HCT116 (cell line): ENCODE data around the gene IFI30. TPM values are rescaled to one million over a fixed set of nuclear protein-coding genes. Genes with fewer than 3 reads are reported as not detected.

Experiments used
- ATAC-seq: fragments of 200-7000 bp; cut with Tn5 transposase; 2 replicates; pipeline ENCODE4 v1.9.1; 2020; ENCODE audit warnings: mild to moderate bottlenecking, moderate library complexity
- BruUV-seq: library from RNA; stranded (reverse); fragments of 400-500 nt; replicated peaks from 2 replicates; lab custom pipeline; 2021; lab: Mats Ljungman, UMichigan
- CTCF ChIA-PET: fragments of 300-600 bp; sonication (Branson Sonifier 250); formaldehyde crosslinking; loops from one replicate; lab custom pipeline; 2021; ENCODE audit warnings: antibody characterized with exemption; lab: Charles Lee
- POLR2A ChIA-PET: fragments of 300-600, 350-600 bp; sonication (Branson Sonifier 250); formaldehyde crosslinking; loops from one replicate; lab custom pipeline; 2021; ENCODE audit warnings: antibody characterized with exemption; lab: Charles Lee
- RAD21 ChIA-PET, 2 experiments: fragments of 300-600 bp; sonication (Branson Sonifier 250); formaldehyde crosslinking; loops; one replicate each; lab custom pipeline; 2023; ENCODE audit warnings: low total read pairs in 2 of 2; ENCODE audit not compliant: uncharacterized antibody in 2 of 2, unreplicated experiment in 2 of 2, low non-redundant PET in 1 of 2; lab: Charles Lee
- DNase-seq: peaks from one replicate; pipeline ENCODE4 v3.0.0-alpha.2; 2010; ENCODE audit warnings: low read depth, low spot score
- H2AFZ ChIP-seq: fragments of 200-600 bp; shearing (Covaris generic), sonication (generic); 2 replicates; pipeline ENCODE4 v1.6.1; 2017; ENCODE audit warnings: low read depth, mixed run types, mixed read lengths, antibody characterized with exemption, low read length; ENCODE audit not compliant: poor library complexity, severe bottlenecking
- H3K27ac ChIP-seq: 2 replicates; pipeline ENCODE4 v1.5.1; 2012; ENCODE audit warnings: low read depth, low read length
- H3K27me3 ChIP-seq: fragments of 200-600 bp; sonication (generic); 2 replicates; pipeline ENCODE4 v1.6.1; 2016; ENCODE audit warnings: mixed run types, low read length, mixed read lengths; ENCODE audit not compliant: insufficient read depth
- H3K36me3 ChIP-seq, 2 experiments: fragments of 200-500 bp in 1 of 2; fragments of 200-600 bp in 1 of 2; sonication (Bioruptor generic) in 1 of 2; sonication (generic) in 1 of 2; 2 replicates each; pipeline versions ENCODE4 v1.5.1 to v1.6.1; 2014 to 2016; ENCODE audit warnings: low read length in 2 of 2, inconsistent platforms in 1 of 2, mixed read lengths in 1 of 2, mixed run types in 1 of 2; ENCODE audit not compliant: insufficient read depth in 2 of 2, control insufficient read depth in 1 of 2
- H3K4me1 ChIP-seq, 2 experiments: fragments of 200-600 bp in 1 of 2; sonication (generic) in 1 of 2; 2 replicates each; pipeline versions ENCODE4 v1.5.1 to v1.6.1; 2012 to 2017; ENCODE audit warnings: low read length in 2 of 2, inconsistent platforms in 1 of 2, mild to moderate bottlenecking in 1 of 2, mixed read lengths in 1 of 2, mixed run types in 1 of 2, moderate library complexity in 1 of 2; ENCODE audit not compliant: insufficient read depth in 2 of 2, control insufficient read depth in 1 of 2
- H3K4me2 ChIP-seq: fragments of 200-600 bp; sonication (generic); 2 replicates; pipeline ENCODE4 v1.6.1; 2017; ENCODE audit warnings: mixed run types, low read length, mixed read lengths
- H3K4me3 ChIP-seq, 2 experiments: fragments of 200-600 bp in 1 of 2; sonication (generic) in 1 of 2; replicated peaks in 1 of 2; 2 replicates each; pipeline ENCODE4 v1.5.1; 2011 to 2016; ENCODE audit warnings: low read length in 2 of 2, control low read depth in 1 of 2, low read depth in 1 of 2, mild to moderate bottlenecking in 1 of 2, mixed read lengths in 1 of 2, mixed run types in 1 of 2
- H3K79me2 ChIP-seq: fragments of 200-600 bp; sonication (generic); 2 replicates; pipeline ENCODE4 v1.6.1; 2017; ENCODE audit warnings: mild to moderate bottlenecking, mixed run types, low read length, moderate library complexity, mixed read lengths; ENCODE audit not compliant: insufficient read depth
- H3K9ac ChIP-seq: fragments of 200-600 bp; sonication (generic); 2 replicates; pipeline ENCODE4 v1.6.1; 2016; ENCODE audit warnings: low read length, mixed read lengths
- H3K9me2 ChIP-seq: fragments of 200-600 bp; sonication (generic), shearing (Covaris generic); 2 replicates; pipeline ENCODE4 v1.6.1; 2017; ENCODE audit warnings: mixed run types, mild to moderate bottlenecking, moderate library complexity; ENCODE audit not compliant: insufficient read depth
- H3K9me3 ChIP-seq, 2 experiments: fragments of 200-500 bp in 1 of 2; fragments of 200-600 bp in 1 of 2; sonication (Bioruptor generic) in 1 of 2; sonication (generic) in 1 of 2; 2 replicates each; pipeline ENCODE4 v1.6.1; 2014 to 2017; ENCODE audit warnings: low read length in 2 of 2, mixed read lengths in 2 of 2, inconsistent platforms in 1 of 2, low read depth in 1 of 2, mild to moderate bottlenecking in 1 of 2, mixed run types in 1 of 2, moderate library complexity in 1 of 2; ENCODE audit not compliant: control insufficient read depth in 1 of 2, insufficient read depth in 1 of 2
- H4K20me1 ChIP-seq: fragments of 200-600 bp; sonication (generic), shearing (Covaris generic); 2 replicates; pipeline ENCODE4 v1.6.1; 2017; ENCODE audit warnings: mixed run types, mild to moderate bottlenecking, moderate library complexity; ENCODE audit not compliant: insufficient read depth
- CEBPB ChIP-seq: IDR thresholded peaks from 2 replicates; pipeline ENCODE4 v1.6.1; 2012; ENCODE audit warnings: low read depth
- EZH2 ChIP-seq: fragments of 200-600 bp; sonication (generic); IDR thresholded peaks from 2 replicates; pipeline ENCODE4 v1.6.1; 2017; ENCODE audit warnings: antibody characterized with exemption, mixed run types
- EZH2phosphoT487 ChIP-seq: fragments of 200-600 bp; IDR thresholded peaks from 2 replicates; pipeline ENCODE4 v1.6.1; 2018; ENCODE audit warnings: antibody characterized with exemption, borderline replicate concordance
- POLR2A ChIP-seq: IDR thresholded peaks from 2 replicates; pipeline ENCODE4 v1.7.0; 2011; ENCODE audit warnings: borderline replicate concordance; ENCODE audit not compliant: insufficient read depth, insufficient read length; ENCODE audit errors: extremely low read depth
- POLR2AphosphoS5 ChIP-seq: IDR thresholded peaks from 2 replicates; pipeline ENCODE4 v1.6.1; 2011; ENCODE audit warnings: mild to moderate bottlenecking, low read depth, low read length, moderate library complexity
- SP1 ChIP-seq: IDR thresholded peaks from 2 replicates; pipeline ENCODE4 v1.6.1; 2012; ENCODE audit warnings: low read depth
- intact Hi-C: fragments of 100-400 bp; cut with micrococcal nuclease; formaldehyde crosslinking; loops from 2 replicates; pipeline ENCODE4 v1.10.0; 2022
- total RNA-seq: library from RNA; stranded (reverse); gene quantifications from one replicate; pipeline ENCODE4 v1.2.1, GENCODE V29; 2021; ENCODE audit not compliant: unreplicated experiment
- TF ChIP-seq, protein P1 (sequence below), 3 experiments: fragments of 200-600 bp in 1 of 3; sonication (generic) in 1 of 3; IDR thresholded peaks in 2 of 3; conservative IDR thresholded peaks in 1 of 3; 2 replicates each; pipeline ENCODE4 v1.5.1; 2012 to 2017; ENCODE audit warnings: low read depth in 2 of 3, low read length in 2 of 3, antibody characterized with exemption in 1 of 3, borderline replicate concordance in 1 of 3, control low read depth in 1 of 3, mild to moderate bottlenecking in 1 of 3, mixed read lengths in 1 of 3, mixed run types in 1 of 3, moderate library complexity in 1 of 3; ENCODE audit not compliant: insufficient read depth in 1 of 3

The IFI30 gene
- total RNA-seq, 1 experiment from 2014 or later, result 64.6 TPM

DNA sequence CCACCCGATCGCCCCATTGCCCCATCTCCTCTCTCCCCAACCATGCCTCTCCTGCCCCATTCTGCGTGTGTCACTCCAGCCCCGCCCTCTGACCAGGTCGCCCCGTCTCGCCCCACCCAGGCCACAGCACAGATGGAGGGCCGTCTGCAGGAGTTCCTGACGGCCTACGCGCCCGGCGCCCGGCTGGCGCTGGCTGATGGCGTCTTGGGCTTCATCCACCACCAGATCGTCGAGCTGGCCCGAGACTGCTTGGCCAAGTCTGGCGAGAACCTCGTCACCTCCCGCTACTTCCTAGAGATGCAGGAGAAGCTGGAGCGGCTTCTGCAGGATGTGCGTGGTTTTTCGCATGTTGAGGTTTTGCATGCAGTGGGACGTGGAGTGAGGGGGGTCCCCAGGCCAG lies 49.8 kb upstream of the IFI30 start:
- intact Hi-C loops, result no loop called here
- no TSS peak for BruUV-seq
- POLR2A ChIA-PET, result no interaction called here

DNA sequence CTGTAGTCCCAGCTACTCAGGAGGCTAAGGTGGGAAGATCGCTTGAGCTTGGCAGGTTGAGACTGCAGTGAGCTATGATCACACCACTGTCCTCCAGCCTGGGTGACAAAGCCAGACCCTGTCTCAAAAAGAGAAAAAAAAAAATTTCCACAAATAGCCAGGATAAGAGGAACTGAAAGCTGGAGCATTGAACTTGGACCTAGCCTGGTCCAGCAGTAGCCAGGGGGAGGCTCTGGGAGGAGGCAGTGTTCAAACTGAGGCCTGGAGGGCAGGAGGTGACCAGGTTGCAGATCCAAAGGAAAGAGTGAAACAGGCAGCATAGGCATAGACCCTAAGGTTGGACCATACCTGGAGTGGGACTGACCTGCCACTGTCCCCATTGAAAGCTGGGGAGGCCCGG lies 47.5 kb upstream of the IFI30 start:
- Histone ChIP-seq H3K27ac (no peak overlapping the region), H3K9me2 (no peaks in the 10 kb centered on the region), H4K20me1 (no peaks in the 10 kb centered on the region), H3K27me3 (no peaks in the 10 kb centered on the region), H3K9me3 (no peaks in the 10 kb centered on the region), H3K9ac (no peak overlapping the region), H2AFZ (no peak overlapping the region), H3K4me2 (no peak overlapping the region), H3K79me2 (no peaks in the 10 kb centered on the region), H3K36me3 (peaks cover 6 to 10% of the 10 kb centered on the region in 2 experiments; a peak in 3 of 4 replicates), H3K4me3 (no peak overlapping the region), H3K4me1 (no peaks in the 10 kb centered on the region)
- ChIA-PET POLR2A (interaction anchor here (0.6 kb wide), 1 partner anchor 15 kb away, joined by 3 read pairs; no protein-coding TSS in a partner anchor), RAD21 (no interaction called here), CTCF (interaction anchor here (1.1 kb wide), 1 partner anchor 13 kb away, joined by 4 read pairs; no protein-coding TSS in a partner anchor)
- no peak for TF ChIP-seq EZH2
- TF ChIP-seq SP1, result no peak
- TF ChIP-seq, protein P1, sequence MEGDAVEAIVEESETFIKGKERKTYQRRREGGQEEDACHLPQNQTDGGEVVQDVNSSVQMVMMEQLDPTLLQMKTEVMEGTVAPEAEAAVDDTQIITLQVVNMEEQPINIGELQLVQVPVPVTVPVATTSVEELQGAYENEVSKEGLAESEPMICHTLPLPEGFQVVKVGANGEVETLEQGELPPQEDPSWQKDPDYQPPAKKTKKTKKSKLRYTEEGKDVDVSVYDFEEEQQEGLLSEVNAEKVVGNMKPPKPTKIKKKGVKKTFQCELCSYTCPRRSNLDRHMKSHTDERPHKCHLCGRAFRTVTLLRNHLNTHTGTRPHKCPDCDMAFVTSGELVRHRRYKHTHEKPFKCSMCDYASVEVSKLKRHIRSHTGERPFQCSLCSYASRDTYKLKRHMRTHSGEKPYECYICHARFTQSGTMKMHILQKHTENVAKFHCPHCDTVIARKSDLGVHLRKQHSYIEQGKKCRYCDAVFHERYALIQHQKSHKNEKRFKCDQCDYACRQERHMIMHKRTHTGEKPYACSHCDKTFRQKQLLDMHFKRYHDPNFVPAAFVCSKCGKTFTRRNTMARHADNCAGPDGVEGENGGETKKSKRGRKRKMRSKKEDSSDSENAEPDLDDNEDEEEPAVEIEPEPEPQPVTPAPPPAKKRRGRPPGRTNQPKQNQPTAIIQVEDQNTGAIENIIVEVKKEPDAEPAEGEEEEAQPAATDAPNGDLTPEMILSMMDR (IDR thresholded peaks at IDR 0.05 in 2 of 3, conservative IDR thresholded peaks at IDR 0.05 in 1 of 3; ENCODE audit: borderline replicate concordance in 1 of 3, insufficient read depth in 1 of 3, low read depth in 2 of 3, low read length in 2 of 3), result no peak
- TF ChIP-seq POLR2AphosphoS5, result no peak
- TF ChIP-seq POLR2A, result no peak
- TF ChIP-seq CEBPB, result no peak
- DNase-seq, result no peak
- intact Hi-C loops, result no loop called here
- BruUV-seq, result no TSS peak
- ATAC-seq, result no peak

More for the DNA sequence above, 49.8 kb upstream of the IFI30 start:
- RAD21 ChIA-PET, result no interaction called here
- H3K9ac ChIP-seq, result no peak overlapping the region
- no peak for TF ChIP-seq EZH2phosphoT487
- DNase-seq (no peak), ATAC-seq (no peak)
- no peaks in the 10 kb centered on the region for H4K20me1 ChIP-seq
- H3K4me3 ChIP-seq, result no peak overlapping the region
- H3K4me1 ChIP-seq, result peaks cover 0 to 4% of the 10 kb centered on the region in 2 experiments; a peak in 3 of 4 replicates
- no peak overlapping the region for H2AFZ ChIP-seq
- no peaks in the 10 kb centered on the region for H3K27me3 ChIP-seq
- no peak overlapping the region for H3K27ac ChIP-seq
- no peaks in the 10 kb centered on the region for H3K9me2 ChIP-seq
- H3K9me3 ChIP-seq, result no peaks in the 10 kb centered on the region
- no peak overlapping the region for H3K4me2 ChIP-seq
- CTCF ChIA-PET, result no interaction called here
- peaks cover 0 to 7% of the 10 kb centered on the region in 2 experiments; a peak in 3 of 4 replicates for H3K36me3 ChIP-seq
- peaks cover 4% of the 10 kb centered on the region; the same call in 1 of the 2 replicates for H3K79me2 ChIP-seq
